SU-DHL-6 (cell line): ENCODE results near the gene KATNB1.

ENCODE experiments used
- CTCF ChIP-seq: fragments of 200-600 bp; sonication (generic); IDR thresholded peaks from one replicate; pipeline ENCODE4 v1.5.1; 2017; ENCODE audit warnings: antibody characterized with exemption, mild to moderate bottlenecking, low read length, moderate library complexity; ENCODE audit not compliant: insufficient read depth, poor library complexity, severe bottlenecking
- EZH2phosphoT487 ChIP-seq: fragments of 200-600 bp; sonication (generic), shearing (Covaris generic); conservative IDR thresholded peaks from 2 replicates; pipeline ENCODE4 v1.6.1; 2018; ENCODE audit warnings: mild to moderate bottlenecking, antibody characterized with exemption, low read length, moderate library complexity, mixed read lengths

- no peak for TF ChIP-seq CTCF
- no peak for TF ChIP-seq EZH2phosphoT487
Observed at GRCh38 chr16:57688487-57688986, 47.0 kb upstream of the KATNB1 start.
